Brain microvascular endothelial cell (primary cell): ENCODE measurements around the gene NKPD1.

Source experiments
- DNase-seq: peaks from one replicate; pipeline ENCODE4 v3.0.0-alpha.2; 2020
- H3K27ac ChIP-seq: fragments of 250-450 bp; sonication (Bioruptor Pico); 2 replicates; pipeline ENCODE4 v1.5.1; 2020; ENCODE audit warnings: mild to moderate bottlenecking, moderate library complexity
- H3K27me3 ChIP-seq: fragments of 250-450 bp; sonication (Bioruptor Pico); replicated peaks from 2 replicates; pipeline ENCODE4 v1.5.1; 2020; ENCODE audit warnings: mild to moderate bottlenecking
- H3K36me3 ChIP-seq: fragments of 250-450 bp; sonication (Bioruptor Pico); replicated peaks from 2 replicates; pipeline ENCODE4 v1.5.1; 2020; ENCODE audit warnings: mild to moderate bottlenecking
- H3K4me3 ChIP-seq: 2 replicates; pipeline ENCODE4 v1.5.1; 2011; ENCODE audit warnings: low read depth, mild to moderate bottlenecking, control low read depth, low read length, moderate library complexity
- in situ Hi-C: cut with HindIII; loops from 2 replicates; pipeline ENCODE4 v1.10.0; 2017; ENCODE audit warnings: low sequenced_read_pairs, low pct_ligation_motif_present
- TF ChIP-seq, protein P1 (sequence below): IDR thresholded peaks from 2 replicates; pipeline ENCODE4 v1.5.1; 2011; ENCODE audit warnings: low read depth, mild to moderate bottlenecking, moderate library complexity, low read length, control low read depth, inconsistent platforms; ENCODE audit errors: missing control alignments

NKPD1 gene

DNA sequence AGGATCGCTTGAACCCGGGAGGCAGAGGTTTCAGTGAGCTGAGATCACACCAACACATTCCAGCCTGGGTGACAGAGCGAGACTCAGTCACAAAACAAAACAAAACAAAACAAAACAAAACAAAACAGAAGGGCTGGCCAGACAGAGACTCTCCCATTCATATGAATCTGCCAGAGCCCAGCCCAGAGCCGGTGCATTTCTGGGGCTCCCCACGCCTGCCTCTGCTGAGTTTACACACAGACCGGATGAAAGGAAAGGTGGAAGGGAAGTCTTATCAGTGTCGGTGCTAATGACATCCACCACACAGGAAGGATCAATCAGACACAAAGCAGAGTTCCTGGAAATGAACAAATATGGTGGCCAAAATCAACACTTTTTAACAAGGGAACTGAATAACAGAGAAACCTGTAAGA lies 10.4 kb upstream of the NKPD1 start:
- Histone ChIP-seq H3K27ac (no peak overlapping the region), H3K27me3 (no peaks in the 10 kb centered on the region), H3K36me3 (no peaks in the 10 kb centered on the region), H3K4me3 (no peak overlapping the region)
- no peak for DNase-seq
- in situ Hi-C loops: no loop called here
- TF ChIP-seq, protein P1, sequence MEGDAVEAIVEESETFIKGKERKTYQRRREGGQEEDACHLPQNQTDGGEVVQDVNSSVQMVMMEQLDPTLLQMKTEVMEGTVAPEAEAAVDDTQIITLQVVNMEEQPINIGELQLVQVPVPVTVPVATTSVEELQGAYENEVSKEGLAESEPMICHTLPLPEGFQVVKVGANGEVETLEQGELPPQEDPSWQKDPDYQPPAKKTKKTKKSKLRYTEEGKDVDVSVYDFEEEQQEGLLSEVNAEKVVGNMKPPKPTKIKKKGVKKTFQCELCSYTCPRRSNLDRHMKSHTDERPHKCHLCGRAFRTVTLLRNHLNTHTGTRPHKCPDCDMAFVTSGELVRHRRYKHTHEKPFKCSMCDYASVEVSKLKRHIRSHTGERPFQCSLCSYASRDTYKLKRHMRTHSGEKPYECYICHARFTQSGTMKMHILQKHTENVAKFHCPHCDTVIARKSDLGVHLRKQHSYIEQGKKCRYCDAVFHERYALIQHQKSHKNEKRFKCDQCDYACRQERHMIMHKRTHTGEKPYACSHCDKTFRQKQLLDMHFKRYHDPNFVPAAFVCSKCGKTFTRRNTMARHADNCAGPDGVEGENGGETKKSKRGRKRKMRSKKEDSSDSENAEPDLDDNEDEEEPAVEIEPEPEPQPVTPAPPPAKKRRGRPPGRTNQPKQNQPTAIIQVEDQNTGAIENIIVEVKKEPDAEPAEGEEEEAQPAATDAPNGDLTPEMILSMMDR: no peak

GRCh38 chr19:45170146-45171106 lies 9.6 kb upstream of the NKPD1 start:
- in situ Hi-C loops: no loop called here
- TF ChIP-seq, protein P1: no peak
- Histone ChIP-seq H3K27me3 (no peaks in the 10 kb centered on the region), H3K36me3 (no peaks in the 10 kb centered on the region), H3K4me3 (no peak overlapping the region), H3K27ac (no peak overlapping the region)
- DNase-seq: no peak

- no peak for DNase-seq
- in situ Hi-C loops: no loop called here
- Histone ChIP-seq H3K27ac (no peak overlapping the region), H3K36me3 (no peaks in the 10 kb centered on the region), H3K4me3 (no peak overlapping the region), H3K27me3 (no peaks in the 10 kb centered on the region)
- TF ChIP-seq, protein P1: no peak
Observed at GRCh38 chr19:45169602-45170001, 8.8 kb upstream of the NKPD1 start.

GRCh38 chr19:45168767-45169351 lies 8.1 kb upstream of the NKPD1 start:
- no peaks in the 10 kb centered on the region for H3K27me3 ChIP-seq
- in situ Hi-C loops: no loop called here
- no peak for DNase-seq
- TF ChIP-seq, protein P1: no peak
- H3K27ac ChIP-seq: no peak overlapping the region
- H3K36me3 ChIP-seq: no peaks in the 10 kb centered on the region
- no peak overlapping the region for H3K4me3 ChIP-seq

DNA sequence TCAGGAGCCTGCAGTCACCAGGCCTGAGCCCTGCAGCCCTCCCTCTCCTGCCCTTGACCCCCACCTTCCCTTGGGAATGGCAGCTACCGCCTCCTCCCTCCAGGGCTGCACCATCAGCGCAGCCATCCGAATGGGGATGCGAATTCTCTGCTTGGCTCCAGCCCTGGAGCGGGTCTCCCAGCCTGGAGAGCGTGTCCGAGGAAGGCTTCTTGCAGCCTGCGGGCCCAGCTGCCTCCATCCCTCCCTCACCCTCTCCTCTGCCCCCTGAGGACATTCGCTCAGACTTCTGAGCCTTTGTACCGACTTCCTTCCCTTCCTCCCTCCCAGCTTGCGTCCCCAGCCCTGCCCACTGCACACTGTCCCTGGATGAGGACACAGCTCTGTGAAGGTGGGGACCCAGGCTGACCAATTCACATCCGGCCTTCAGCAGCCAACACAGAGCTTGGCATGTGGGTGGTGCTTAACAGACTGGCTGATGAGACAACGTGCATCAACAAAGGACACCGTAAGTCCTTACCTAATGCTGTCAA lies 6.0 kb upstream of the NKPD1 start:
- Histone ChIP-seq H3K4me3 (no peak overlapping the region), H3K36me3 (no peaks in the 10 kb centered on the region), H3K27ac (no peak overlapping the region), H3K27me3 (no peaks in the 10 kb centered on the region)
- TF ChIP-seq, protein P1: peak; percentile 4
- DNase-seq: no peak
- in situ Hi-C loops: no loop called here
